ENCODE data around the gene SERPINC1.

GRCh38 chr1:173889885-173890284 lies 27.2 kb downstream of the SERPINC1 start:
- TF ChIP-seq EZH2 (IDR thresholded peaks at IDR 0.05; ENCODE audit: borderline replicate concordance, low read length) (no peak), CTCF (conservative IDR thresholded peaks at IDR 0.05 in 1 of 2, IDR thresholded peaks at IDR 0.05 in 1 of 2; ENCODE audit: extremely low read depth in 1 of 2, insufficient read depth in 1 of 2, low read depth in 1 of 2, low read length in 2 of 2) (no peak)

Data from mammary epithelial cell (primary cell).